SW 1271 (cell line): Measurements from ENCODE around the gene MTUS2.
A peak's percentile ranks its signal among the peaks of the same experiment; 100 is the strongest.

Experiments used
- DNase-seq, 2 experiments: peaks; one replicate each; lab custom pipeline; 2025; lab: John Stamatoyannopoulos, UW

Gene MTUS2

GRCh38 chr13:29230299-29230845 lies 410.2 kb downstream of the MTUS2 start:
- no peak for DNase-seq

- no peak for DNase-seq
These were observed 419.8 kb downstream of the MTUS2 start for GRCh38 chr13:29239653-29240525.

GRCh38 chr13:29254626-29255370 lies 434.7 kb downstream of the MTUS2 start:
- no peak for DNase-seq

- DNase-seq, result no peak
These were observed 435.4 kb downstream of the MTUS2 start for GRCh38 chr13:29255567-29255966.

GRCh38 chr13:29260684-29261083 lies 440.5 kb downstream of the MTUS2 start:
- no peak for DNase-seq

GRCh38 chr13:29266261-29266660 lies 446.1 kb downstream of the MTUS2 start:
- no peak for DNase-seq

GRCh38 chr13:29266756-29267733 lies 446.9 kb downstream of the MTUS2 start:
- DNase-seq, result no peak

GRCh38 chr13:29270271-29270985 lies 450.3 kb downstream of the MTUS2 start:
- no peak for DNase-seq

GRCh38 chr13:29271606-29272005 lies 451.5 kb downstream of the MTUS2 start:
- DNase-seq, result no peak

GRCh38 chr13:29279356-29280254 lies 459.5 kb downstream of the MTUS2 start:
- no peak for DNase-seq

GRCh38 chr13:29281932-29282495 lies 461.9 kb downstream of the MTUS2 start:
- DNase-seq, result no peak

GRCh38 chr13:29284726-29285125 lies 464.6 kb downstream of the MTUS2 start:
- peak in 1 of 2 experiments; percentile 4 for DNase-seq

- no peak for DNase-seq
These were observed 467.1 kb downstream of the MTUS2 start for GRCh38 chr13:29287237-29287636.

- no peak for DNase-seq
These were observed 471.9 kb downstream of the MTUS2 start for GRCh38 chr13:29292045-29292444.

GRCh38 chr13:29294821-29295220 lies 474.7 kb downstream of the MTUS2 start:
- no peak for DNase-seq

GRCh38 chr13:29301027-29301426 lies 480.9 kb downstream of the MTUS2 start:
- DNase-seq, result no peak

- no peak for DNase-seq
These were observed 484.0 kb downstream of the MTUS2 start for GRCh38 chr13:29304148-29304547.

- no peak for DNase-seq
These were observed 490.7 kb downstream of the MTUS2 start for GRCh38 chr13:29310806-29311205.

GRCh38 chr13:29315847-29316246 lies 495.7 kb downstream of the MTUS2 start:
- DNase-seq, result no peak

- DNase-seq, result no peak
These were observed 497.7 kb downstream of the MTUS2 start for GRCh38 chr13:29317828-29318227.
